Stimulated activated CD4-positive, alpha-beta T cell treated with anti-CD3 and anti-CD28 coated beads, Interleukin-12 subunit alpha, Interleukin-12 subunit beta, amount 100 ng/mL, for 4 hours (primary cell): ENCODE measurements around the gene SAMD4B.
A peak's percentile ranks its signal among the peaks of the same experiment; 100 is the strongest.

Experiments
- DNase-seq: peaks from one replicate; pipeline ENCODE4 v3.0.0-alpha.2; 2020

The SAMD4B gene

GRCh38 chr19:39410017-39410830 lies 68.0 kb downstream of the SAMD4B start:
- peak; percentile 60 for DNase-seq

- no peak for DNase-seq
These were observed 68.5 kb downstream of the SAMD4B start for GRCh38 chr19:39410831-39411080.

GRCh38 chr19:39411081-39411831 lies 69.0 kb downstream of the SAMD4B start:
- DNase-seq = no peak

GRCh38 chr19:39411832-39412099 lies 69.5 kb downstream of the SAMD4B start:
- peak; percentile 87 for DNase-seq

- DNase-seq = peak; percentile 98
These were observed 70.1 kb downstream of the SAMD4B start, which contains the start of gene PLEKHG2 for GRCh38 chr19:39412100-39412866. Gene PLEKHG2, plus strand, starts transcription at chr19:39412669. Its CDS starts 1,418 bp downstream, at chr19:39414087.

- no peak for DNase-seq
These were observed 70.6 kb downstream of the SAMD4B start for GRCh38 chr19:39412867-39413271.

GRCh38 chr19:39413272-39413910 lies 71.2 kb downstream of the SAMD4B start:
- no peak for DNase-seq

GRCh38 chr19:39413911-39414608 lies 71.8 kb downstream of the SAMD4B start:
- DNase-seq = no peak

- no peak for DNase-seq
These were observed 73.2 kb downstream of the SAMD4B start for GRCh38 chr19:39415111-39416046.

GRCh38 chr19:39416152-39417120 lies 74.2 kb downstream of the SAMD4B start:
- DNase-seq = no peak

GRCh38 chr19:39417463-39418181 lies 75.4 kb downstream of the SAMD4B start:
- no peak for DNase-seq

GRCh38 chr19:39419003-39419402 lies 76.8 kb downstream of the SAMD4B start:
- no peak for DNase-seq

- DNase-seq = no peak
These were observed 78.5 kb downstream of the SAMD4B start for GRCh38 chr19:39420769-39421168.

GRCh38 chr19:39422020-39422419 lies 79.8 kb downstream of the SAMD4B start:
- no peak for DNase-seq

- DNase-seq = no peak
These were observed 81.3 kb downstream of the SAMD4B start for GRCh38 chr19:39423258-39424086.

- DNase-seq = no peak
These were observed 82.7 kb downstream of the SAMD4B start for GRCh38 chr19:39424934-39425333.

GRCh38 chr19:39425744-39426143 lies 83.5 kb downstream of the SAMD4B start:
- DNase-seq = no peak

GRCh38 chr19:39426170-39426569 lies 83.9 kb downstream of the SAMD4B start:
- DNase-seq = no peak

- DNase-seq = no peak
These were observed 85.5 kb downstream of the SAMD4B start for GRCh38 chr19:39427707-39428106.
